HCT116 (cell line): ENCODE data around the gene F10.
"Not testable (repeated sequence)": the region's sequence is repeated elsewhere in the genome, so short reads cannot be mapped to it uniquely, and the experiment has no call there.

Source experiments
- CBX3 ChIP-seq: IDR thresholded peaks from 2 replicates; pipeline ENCODE4 v1.6.1; 2012; ENCODE audit warnings: low read depth
- CTCF ChIP-seq, 3 experiments: fragments of 200-600 bp in 1 of 3; sonication (generic) in 1 of 3; IDR thresholded peaks in 2 of 3; conservative IDR thresholded peaks in 1 of 3; 2 replicates each; pipeline ENCODE4 v1.5.1; 2012 to 2017; ENCODE audit warnings: low read depth in 2 of 3, low read length in 2 of 3, antibody characterized with exemption in 1 of 3, borderline replicate concordance in 1 of 3, control low read depth in 1 of 3, mild to moderate bottlenecking in 1 of 3, mixed read lengths in 1 of 3, mixed run types in 1 of 3, moderate library complexity in 1 of 3; ENCODE audit not compliant: insufficient read depth in 1 of 3
- EGR1 ChIP-seq: IDR thresholded peaks from 2 replicates; pipeline ENCODE4 v1.6.1; 2012; ENCODE audit warnings: low read depth
- EZH2 ChIP-seq: fragments of 200-600 bp; sonication (generic); IDR thresholded peaks from 2 replicates; pipeline ENCODE4 v1.6.1; 2017; ENCODE audit warnings: antibody characterized with exemption, mixed run types
- EZH2phosphoT487 ChIP-seq: fragments of 200-600 bp; IDR thresholded peaks from 2 replicates; pipeline ENCODE4 v1.6.1; 2018; ENCODE audit warnings: antibody characterized with exemption, borderline replicate concordance
- JUND ChIP-seq: IDR thresholded peaks from 2 replicates; pipeline ENCODE4 v1.6.1; 2012
- POLR2A ChIP-seq: IDR thresholded peaks from 2 replicates; pipeline ENCODE4 v1.7.0; 2011; ENCODE audit warnings: borderline replicate concordance; ENCODE audit not compliant: insufficient read depth, insufficient read length; ENCODE audit errors: extremely low read depth
- POLR2AphosphoS5 ChIP-seq: IDR thresholded peaks from 2 replicates; pipeline ENCODE4 v1.6.1; 2011; ENCODE audit warnings: mild to moderate bottlenecking, low read depth, low read length, moderate library complexity
- RAD21 ChIP-seq: IDR thresholded peaks from 2 replicates; pipeline ENCODE4 v1.6.1; 2012; ENCODE audit warnings: low read depth, mild to moderate bottlenecking
- SIN3A ChIP-seq: IDR thresholded peaks from 2 replicates; pipeline ENCODE4 v1.6.1; 2012; ENCODE audit warnings: low read depth
- SP1 ChIP-seq: IDR thresholded peaks from 2 replicates; pipeline ENCODE4 v1.6.1; 2012; ENCODE audit warnings: low read depth
- TCF7L2 ChIP-seq: IDR thresholded peaks from 2 replicates; pipeline ENCODE4 v1.7.0; 2011; ENCODE audit warnings: borderline replicate concordance, inconsistent platforms; ENCODE audit not compliant: insufficient read depth, insufficient read length; ENCODE audit errors: extremely low read depth
- ZNF274 ChIP-seq: fragments of 200-500 bp; sonication (Bioruptor generic); IDR thresholded peaks from 2 replicates; pipeline ENCODE4 v1.6.1; 2014; ENCODE audit warnings: mild to moderate bottlenecking, low read depth, low read length, inconsistent platforms
- TF ChIP-seq, protein P1 (sequence below): IDR thresholded peaks from 2 replicates; pipeline ENCODE4 v1.6.1; 2012; ENCODE audit warnings: low read depth

DNA sequence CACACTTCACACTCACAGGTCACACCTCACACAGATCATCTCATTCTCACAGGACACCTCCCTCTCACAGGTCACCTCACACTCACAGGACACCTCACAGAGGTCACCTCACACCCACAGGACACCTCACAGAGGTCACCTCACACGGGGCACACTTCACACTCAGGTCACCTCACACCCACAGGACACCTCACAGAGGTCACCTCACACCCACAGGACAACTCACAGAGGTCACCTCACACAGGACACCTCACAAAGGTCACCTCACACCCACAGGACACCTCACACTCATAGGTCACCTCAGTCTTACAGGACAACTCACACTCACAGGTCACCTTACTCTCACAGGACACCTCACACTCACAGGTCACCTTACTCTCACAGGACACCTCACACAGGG is 10.1 kb upstream of the F10 start:
- TF ChIP-seq RAD21; POLR2A; ZNF274; CTCF (IDR thresholded peaks at IDR 0.05 in 2 of 3, conservative IDR thresholded peaks at IDR 0.05 in 1 of 3; ENCODE audit: borderline replicate concordance in 1 of 3, insufficient read depth in 1 of 3, low read depth in 2 of 3, low read length in 2 of 3); CBX3; POLR2AphosphoS5; JUND; TCF7L2; SP1; EGR1; SIN3A; EZH2; EZH2phosphoT487: not testable (repeated sequence)
- TF ChIP-seq, protein P1, sequence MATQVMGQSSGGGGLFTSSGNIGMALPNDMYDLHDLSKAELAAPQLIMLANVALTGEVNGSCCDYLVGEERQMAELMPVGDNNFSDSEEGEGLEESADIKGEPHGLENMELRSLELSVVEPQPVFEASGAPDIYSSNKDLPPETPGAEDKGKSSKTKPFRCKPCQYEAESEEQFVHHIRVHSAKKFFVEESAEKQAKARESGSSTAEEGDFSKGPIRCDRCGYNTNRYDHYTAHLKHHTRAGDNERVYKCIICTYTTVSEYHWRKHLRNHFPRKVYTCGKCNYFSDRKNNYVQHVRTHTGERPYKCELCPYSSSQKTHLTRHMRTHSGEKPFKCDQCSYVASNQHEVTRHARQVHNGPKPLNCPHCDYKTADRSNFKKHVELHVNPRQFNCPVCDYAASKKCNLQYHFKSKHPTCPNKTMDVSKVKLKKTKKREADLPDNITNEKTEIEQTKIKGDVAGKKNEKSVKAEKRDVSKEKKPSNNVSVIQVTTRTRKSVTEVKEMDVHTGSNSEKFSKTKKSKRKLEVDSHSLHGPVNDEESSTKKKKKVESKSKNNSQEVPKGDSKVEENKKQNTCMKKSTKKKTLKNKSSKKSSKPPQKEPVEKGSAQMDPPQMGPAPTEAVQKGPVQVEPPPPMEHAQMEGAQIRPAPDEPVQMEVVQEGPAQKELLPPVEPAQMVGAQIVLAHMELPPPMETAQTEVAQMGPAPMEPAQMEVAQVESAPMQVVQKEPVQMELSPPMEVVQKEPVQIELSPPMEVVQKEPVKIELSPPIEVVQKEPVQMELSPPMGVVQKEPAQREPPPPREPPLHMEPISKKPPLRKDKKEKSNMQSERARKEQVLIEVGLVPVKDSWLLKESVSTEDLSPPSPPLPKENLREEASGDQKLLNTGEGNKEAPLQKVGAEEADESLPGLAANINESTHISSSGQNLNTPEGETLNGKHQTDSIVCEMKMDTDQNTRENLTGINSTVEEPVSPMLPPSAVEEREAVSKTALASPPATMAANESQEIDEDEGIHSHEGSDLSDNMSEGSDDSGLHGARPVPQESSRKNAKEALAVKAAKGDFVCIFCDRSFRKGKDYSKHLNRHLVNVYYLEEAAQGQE: not testable (repeated sequence)
